Common myeloid progenitor, CD34-positive (primary cell): ENCODE measurements around the gene PSMB11.

ENCODE experiments used
- CTCF ChIA-PET: fragments of 350-600 bp; sonication (Branson Sonifier 250); formaldehyde crosslinking; loops from one replicate; lab custom pipeline; 2021; ENCODE audit warnings: antibody characterized with exemption; lab: Charles Lee
- POLR2A ChIA-PET: fragments of 350-600 bp; sonication (Branson Sonifier 250); formaldehyde crosslinking; loops from one replicate; lab custom pipeline; 2021; ENCODE audit warnings: antibody characterized with exemption; lab: Charles Lee
- DNase-seq, 3 donors: peaks; one replicate each; pipeline versions ENCODE4 v3.0.0 to v3.0.0-alpha.2; 2013
- H3K27ac ChIP-seq, 2 experiments: 1 replicate in 1 of 2; 2 replicates in 1 of 2; pipeline ENCODE4 v1.7.0; 2013; ENCODE audit warnings: inconsistent platforms in 2 of 2, low read length in 2 of 2, mild to moderate bottlenecking in 2 of 2, low read depth in 1 of 2, moderate library complexity in 1 of 2; ENCODE audit not compliant: severe bottlenecking in 2 of 2, insufficient read depth in 1 of 2, poor library complexity in 1 of 2
- H3K27me3 ChIP-seq, 5 experiments: replicated peaks in 2 of 5; 1 replicate in 3 of 5; 2 replicates in 2 of 5; pipeline versions ENCODE4 v1.6.1 to v1.7.0; 2013; ENCODE audit warnings: low read length in 4 of 5, mild to moderate bottlenecking in 2 of 5, moderate library complexity in 2 of 5, inconsistent platforms in 1 of 5; ENCODE audit not compliant: insufficient read depth in 5 of 5, control insufficient read depth in 4 of 5
- H3K36me3 ChIP-seq, 4 experiments: 1 replicate in 2 of 4; 2 replicates in 2 of 4; pipeline versions ENCODE4 v1.6.1 to v1.7.0; 2013; ENCODE audit warnings: low read length in 3 of 4, control low read depth in 1 of 4, mild to moderate bottlenecking in 1 of 4; ENCODE audit not compliant: control insufficient read depth in 4 of 4, insufficient read depth in 4 of 4
- H3K4me1 ChIP-seq, 4 experiments: 1 replicate in 3 of 4; 2 replicates in 1 of 4; pipeline versions ENCODE4 v1.6.1 to v1.7.1; 2013; ENCODE audit warnings: low read length in 3 of 4, mild to moderate bottlenecking in 3 of 4, control low read depth in 1 of 4, inconsistent platforms in 1 of 4, moderate library complexity in 1 of 4; ENCODE audit not compliant: control insufficient read depth in 4 of 4, insufficient read depth in 4 of 4; ENCODE audit errors: control extremely low read depth in 1 of 4
- H3K4me3 ChIP-seq, 7 experiments: 1 replicate in 4 of 7; 2 replicates in 3 of 7; pipeline versions ENCODE4 v1.5.1 to v1.7.0; 2013; ENCODE audit warnings: mild to moderate bottlenecking in 7 of 7, low read length in 6 of 7, moderate library complexity in 6 of 7, inconsistent platforms in 2 of 7, low read depth in 2 of 7, control low read depth in 1 of 7; ENCODE audit not compliant: insufficient read depth in 4 of 7, control insufficient read depth in 1 of 7; ENCODE audit errors: extremely low read depth in 1 of 7
- H3K9me3 ChIP-seq, 5 experiments: 1 replicate in 4 of 5; 2 replicates in 1 of 5; pipeline versions ENCODE4 v1.6.1 to v1.7.1; 2013; ENCODE audit warnings: low read length in 4 of 5, mild to moderate bottlenecking in 2 of 5, inconsistent platforms in 1 of 5, low read depth in 1 of 5, moderate library complexity in 1 of 5; ENCODE audit not compliant: control insufficient read depth in 4 of 5, insufficient read depth in 2 of 5; ENCODE audit errors: control extremely low read depth in 1 of 5
- WGBS: methylation state at CpG from one replicate; pipeline ENCODE4 v1.1.5; 2013; ENCODE audit not compliant: insufficient coverage; 5-methylcytosine and 5-hydroxymethylcytosine counted together

Gene PSMB11

GRCh38 chr14:23041729-23042128, 283 bp upstream of the PSMB11 start:
- Histone ChIP-seq H3K4me1 (peaks cover 0 to 5% (median 0%) of the 10 kb centered on the region in 4 experiments), H3K9me3 (no peaks in the 10 kb centered on the region), H3K36me3 (no peaks in the 10 kb centered on the region), H3K4me3 (no peak overlapping the region), H3K27ac (no peak overlapping the region), H3K27me3 (no peaks in the 10 kb centered on the region)
- ChIA-PET POLR2A (interaction anchor here (0.5 kb wide), 1 partner anchor 47 kb away, joined by 8 read pairs; no protein-coding TSS in a partner anchor), CTCF (interaction anchor here (1.1 to 33.6 kb wide), 6 partner anchors 12 to 53 kb away, joined by 3 to 933 read pairs (median 6); partner anchors contain the start of gene AJUBA)
- DNase-seq = no peak
- WGBS = 92% methylated on average over 7 of the region's 8 CpGs

- Histone ChIP-seq H3K9me3 (no peaks in the 10 kb centered on the region), H3K27me3 (no peaks in the 10 kb centered on the region), H3K36me3 (no peaks in the 10 kb centered on the region), H3K4me1 (peaks cover 0 to 5% (median 0%) of the 10 kb centered on the region in 4 experiments), H3K4me3 (no peak overlapping the region), H3K27ac (no peak overlapping the region)
- POLR2A ChIA-PET = no interaction called here
- DNase-seq = no peak
- CTCF ChIA-PET = interaction anchor here (0.8 to 33.6 kb wide), 7 partner anchors 11 to 55 kb away, joined by 3 to 933 read pairs (median 4); partner anchors contain the start of genes AJUBA and CDH24
- 98% methylated on average over 5 of the region's 6 CpGs for WGBS
These were observed 1.1 kb downstream of the PSMB11 start for GRCh38 chr14:23043145-23043544.

GRCh38 chr14:23043754-23044153, 1.7 kb downstream of the PSMB11 start:
- no peak for DNase-seq
- CTCF ChIA-PET = interaction anchor here (1.5 to 33.6 kb wide), 4 partner anchors 10 to 55 kb away, joined by 3 to 933 read pairs (median 26); partner anchors contain the start of gene AJUBA
- Histone ChIP-seq H3K4me1 (peaks cover 0 to 5% (median 0%) of the 10 kb centered on the region in 4 experiments), H3K27me3 (no peaks in the 10 kb centered on the region), H3K27ac (no peak overlapping the region), H3K9me3 (peaks cover 0 to 2% (median 0%) of the 10 kb centered on the region in 5 experiments), H3K4me3 (no peak overlapping the region), H3K36me3 (no peaks in the 10 kb centered on the region)
- WGBS = no CpG with 5 or more reads among the region's 3 CpGs
- POLR2A ChIA-PET = interaction anchor here (0.6 kb wide), 1 partner anchor 13 kb away, joined by 3 read pairs; no protein-coding TSS in a partner anchor

GRCh38 chr14:23044840-23045239, 2.8 kb downstream of the PSMB11 start:
- no peak overlapping the region for H3K27ac ChIP-seq
- peaks cover 0 to 2% (median 0%) of the 10 kb centered on the region in 5 experiments for H3K9me3 ChIP-seq
- CTCF ChIA-PET = interaction anchor here (6.5 to 33.6 kb wide), 2 partner anchors 9 to 57 kb away, joined by 44 to 933 read pairs; partner anchors contain the start of gene AJUBA
- DNase-seq = no peak
- H3K27me3 ChIP-seq = no peaks in the 10 kb centered on the region
- POLR2A ChIA-PET = no interaction called here
- WGBS = 90% methylated on average over 8 of the region's 8 CpGs
- H3K36me3 ChIP-seq = no peaks in the 10 kb centered on the region
- peaks cover 0 to 5% (median 0%) of the 10 kb centered on the region in 4 experiments for H3K4me1 ChIP-seq
- no peak overlapping the region for H3K4me3 ChIP-seq

- H3K36me3 ChIP-seq = no peaks in the 10 kb centered on the region
- no peak for DNase-seq
- no peak overlapping the region for H3K27ac ChIP-seq
- no peaks in the 10 kb centered on the region for H3K27me3 ChIP-seq
- 83% methylated on average over 10 of the region's 13 CpGs for WGBS
- ChIA-PET POLR2A (no interaction called here), CTCF (interaction anchor here (1.2 to 33.6 kb wide), 5 partner anchors 9 to 57 kb away, joined by 3 to 933 read pairs (median 11); partner anchors contain the start of gene AJUBA)
- H3K4me1 ChIP-seq = peaks cover 0 to 5% (median 0%) of the 10 kb centered on the region in 4 experiments
- peaks cover 0 to 2% (median 0%) of the 10 kb centered on the region in 5 experiments for H3K9me3 ChIP-seq
- no peak overlapping the region for H3K4me3 ChIP-seq
These were observed 3.7 kb downstream of the PSMB11 start for GRCh38 chr14:23045419-23046357.

GRCh38 chr14:23047034-23047634, 5.1 kb downstream of the PSMB11 start:
- POLR2A ChIA-PET = no interaction called here
- H3K9me3 ChIP-seq = peaks cover 0 to 2% (median 0%) of the 10 kb centered on the region in 5 experiments
- DNase-seq = no peak
- H3K4me1 ChIP-seq = peaks cover 0 to 5% (median 0%) of the 10 kb centered on the region in 4 experiments
- H3K4me3 ChIP-seq = no peak overlapping the region
- H3K27me3 ChIP-seq = no peaks in the 10 kb centered on the region
- CTCF ChIA-PET = interaction anchor here (1.2 to 33.6 kb wide), 3 partner anchors 8 to 59 kb away, joined by 5 to 933 read pairs (median 11); partner anchors contain the start of gene AJUBA
- H3K27ac ChIP-seq = no peak overlapping the region
- 98% methylated on average over 5 of the region's 6 CpGs for WGBS
- H3K36me3 ChIP-seq = no peaks in the 10 kb centered on the region
